Airway epithelial cell (primary cell): Measurements from ENCODE around the gene ADAMTS20. TPM values are rescaled to one million over a fixed set of nuclear protein-coding genes. Genes with fewer than 3 reads are reported as not detected.

Experiments
- total RNA-seq: library from RNA; depleted of rRNA; stranded (reverse); fragments of >200 nt; gene quantifications from 2 replicates; pipeline ENCODE4 v1.2.3, GENCODE V29; 2015

Gene ADAMTS20, protein sequence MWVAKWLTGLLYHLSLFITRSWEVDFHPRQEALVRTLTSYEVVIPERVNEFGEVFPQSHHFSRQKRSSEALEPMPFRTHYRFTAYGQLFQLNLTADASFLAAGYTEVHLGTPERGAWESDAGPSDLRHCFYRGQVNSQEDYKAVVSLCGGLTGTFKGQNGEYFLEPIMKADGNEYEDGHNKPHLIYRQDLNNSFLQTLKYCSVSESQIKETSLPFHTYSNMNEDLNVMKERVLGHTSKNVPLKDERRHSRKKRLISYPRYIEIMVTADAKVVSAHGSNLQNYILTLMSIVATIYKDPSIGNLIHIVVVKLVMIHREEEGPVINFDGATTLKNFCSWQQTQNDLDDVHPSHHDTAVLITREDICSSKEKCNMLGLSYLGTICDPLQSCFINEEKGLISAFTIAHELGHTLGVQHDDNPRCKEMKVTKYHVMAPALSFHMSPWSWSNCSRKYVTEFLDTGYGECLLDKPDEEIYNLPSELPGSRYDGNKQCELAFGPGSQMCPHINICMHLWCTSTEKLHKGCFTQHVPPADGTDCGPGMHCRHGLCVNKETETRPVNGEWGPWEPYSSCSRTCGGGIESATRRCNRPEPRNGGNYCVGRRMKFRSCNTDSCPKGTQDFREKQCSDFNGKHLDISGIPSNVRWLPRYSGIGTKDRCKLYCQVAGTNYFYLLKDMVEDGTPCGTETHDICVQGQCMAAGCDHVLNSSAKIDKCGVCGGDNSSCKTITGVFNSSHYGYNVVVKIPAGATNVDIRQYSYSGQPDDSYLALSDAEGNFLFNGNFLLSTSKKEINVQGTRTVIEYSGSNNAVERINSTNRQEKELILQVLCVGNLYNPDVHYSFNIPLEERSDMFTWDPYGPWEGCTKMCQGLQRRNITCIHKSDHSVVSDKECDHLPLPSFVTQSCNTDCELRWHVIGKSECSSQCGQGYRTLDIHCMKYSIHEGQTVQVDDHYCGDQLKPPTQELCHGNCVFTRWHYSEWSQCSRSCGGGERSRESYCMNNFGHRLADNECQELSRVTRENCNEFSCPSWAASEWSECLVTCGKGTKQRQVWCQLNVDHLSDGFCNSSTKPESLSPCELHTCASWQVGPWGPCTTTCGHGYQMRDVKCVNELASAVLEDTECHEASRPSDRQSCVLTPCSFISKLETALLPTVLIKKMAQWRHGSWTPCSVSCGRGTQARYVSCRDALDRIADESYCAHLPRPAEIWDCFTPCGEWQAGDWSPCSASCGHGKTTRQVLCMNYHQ (N-terminal part only)
- total RNA-seq, result not detected in 2 replicates

DNA sequence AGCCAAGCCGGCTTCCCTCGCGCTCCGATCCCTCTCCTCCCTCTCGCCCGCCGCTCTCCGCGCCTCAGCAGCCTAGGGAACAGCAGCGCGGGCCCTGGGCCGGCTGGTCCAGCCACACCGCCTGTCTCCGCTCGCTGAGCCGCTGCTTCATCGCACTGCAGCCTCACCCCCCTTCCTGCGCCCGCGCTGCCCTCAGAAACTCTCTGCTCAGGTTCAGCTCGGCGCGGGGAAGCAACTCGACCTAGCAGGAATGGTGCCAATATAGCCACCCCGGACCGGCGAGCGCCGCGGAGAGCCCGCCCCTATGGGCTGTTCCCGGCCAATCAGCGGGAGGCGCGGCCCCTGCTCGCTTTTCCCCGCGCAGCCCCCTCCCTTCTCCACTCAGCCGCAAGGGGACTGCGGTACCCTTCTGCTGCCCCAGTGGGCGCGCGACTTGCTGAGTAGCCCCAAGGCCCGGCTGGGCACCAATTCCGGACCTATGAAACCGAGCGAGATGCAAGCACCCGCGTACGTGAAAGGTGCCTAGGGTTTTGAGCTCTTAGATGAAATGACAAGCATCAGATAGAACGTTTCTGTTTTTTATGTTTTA lies at the start of gene ADAMTS20:
ADAMTS20 (minus strand) TSS at position 233 of the 589 bp plus-strand sequence. CDS start 282 bp downstream, outside the sequence.

Other genes starting within 250 kb of the ADAMTS20 start
- 7.6 and 12.0 TPM in 2 replicates for gene PUS7L, start 206.6 kb upstream of the ADAMTS20 start, total RNA-seq
- 6.6 and 10.2 TPM in 2 replicates for gene IRAK4, start 206.7 kb upstream of the ADAMTS20 start, total RNA-seq